HK-2 (cell line): ENCODE measurements around the gene ZNF276.

Experiments
- DNase-seq: peaks from one replicate; pipeline ENCODE4 v3.0.0-alpha.2; 2018; ENCODE audit not compliant: unreplicated experiment

The ZNF276 gene

GRCh38 chr16:89716493-89716892 lies 4.8 kb upstream of the ZNF276 start:
- DNase-seq: no peak

- no peak for DNase-seq
These were observed 4.2 kb upstream of the ZNF276 start for GRCh38 chr16:89716916-89717687.

GRCh38 chr16:89717688-89718505 lies 3.4 kb upstream of the ZNF276 start:
- DNase-seq: no peak

GRCh38 chr16:89720551-89720812 lies 855 bp upstream of the ZNF276 start:
- DNase-seq: no peak

GRCh38 chr16:89721546-89722391 lies 432 bp downstream of the ZNF276 start:
- peak; percentile 72 for DNase-seq

- DNase-seq: no peak
These were observed 1.3 kb downstream of the ZNF276 start for GRCh38 chr16:89722392-89723278.

DNA sequence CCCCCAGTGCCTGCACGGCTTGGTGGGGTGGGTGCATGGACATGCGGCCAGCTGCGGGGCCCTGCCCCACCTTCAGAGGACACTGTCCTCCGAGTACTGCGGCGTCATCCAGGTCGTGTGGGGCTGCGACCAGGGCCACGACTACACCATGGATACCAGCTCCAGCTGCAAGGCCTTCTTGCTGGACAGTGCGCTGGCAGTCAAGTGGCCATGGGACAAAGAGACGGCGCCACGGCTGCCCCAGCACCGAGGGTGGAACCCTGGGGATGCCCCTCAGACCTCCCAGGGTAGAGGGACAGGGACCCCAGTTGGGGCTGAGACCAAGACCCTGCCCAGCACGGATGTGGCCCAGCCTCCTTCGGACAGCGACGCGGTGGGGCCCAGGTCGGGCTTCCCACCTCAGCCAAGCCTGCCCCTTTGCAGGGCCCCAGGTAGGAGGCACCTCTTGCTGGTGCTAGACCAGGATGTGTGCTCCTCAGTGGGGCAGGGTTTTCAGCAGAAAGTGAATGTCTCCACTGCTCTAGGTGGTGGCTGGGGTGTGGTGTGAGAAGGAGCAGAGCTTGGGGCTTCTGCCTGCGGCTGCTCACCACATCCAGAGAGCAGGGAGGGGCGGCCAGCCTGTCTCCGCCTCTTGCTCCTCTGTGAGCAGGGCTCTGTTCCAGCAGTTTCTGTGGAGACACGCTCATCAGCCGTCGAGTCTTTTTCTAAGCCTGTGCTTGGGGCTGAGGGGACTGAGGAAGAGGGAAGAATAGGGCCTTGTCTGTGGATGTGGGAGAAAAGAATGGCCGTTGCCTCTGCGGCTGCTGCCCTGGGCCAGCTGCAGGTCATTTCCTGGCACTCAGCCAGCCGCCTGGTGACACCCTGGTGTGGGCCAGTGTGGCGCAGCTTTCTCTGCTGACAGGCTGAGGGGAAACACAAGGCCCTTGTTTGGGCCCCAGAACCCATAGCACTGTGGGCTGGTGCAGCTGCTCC lies 2.2 kb downstream of the ZNF276 start:
- DNase-seq: no peak

DNA sequence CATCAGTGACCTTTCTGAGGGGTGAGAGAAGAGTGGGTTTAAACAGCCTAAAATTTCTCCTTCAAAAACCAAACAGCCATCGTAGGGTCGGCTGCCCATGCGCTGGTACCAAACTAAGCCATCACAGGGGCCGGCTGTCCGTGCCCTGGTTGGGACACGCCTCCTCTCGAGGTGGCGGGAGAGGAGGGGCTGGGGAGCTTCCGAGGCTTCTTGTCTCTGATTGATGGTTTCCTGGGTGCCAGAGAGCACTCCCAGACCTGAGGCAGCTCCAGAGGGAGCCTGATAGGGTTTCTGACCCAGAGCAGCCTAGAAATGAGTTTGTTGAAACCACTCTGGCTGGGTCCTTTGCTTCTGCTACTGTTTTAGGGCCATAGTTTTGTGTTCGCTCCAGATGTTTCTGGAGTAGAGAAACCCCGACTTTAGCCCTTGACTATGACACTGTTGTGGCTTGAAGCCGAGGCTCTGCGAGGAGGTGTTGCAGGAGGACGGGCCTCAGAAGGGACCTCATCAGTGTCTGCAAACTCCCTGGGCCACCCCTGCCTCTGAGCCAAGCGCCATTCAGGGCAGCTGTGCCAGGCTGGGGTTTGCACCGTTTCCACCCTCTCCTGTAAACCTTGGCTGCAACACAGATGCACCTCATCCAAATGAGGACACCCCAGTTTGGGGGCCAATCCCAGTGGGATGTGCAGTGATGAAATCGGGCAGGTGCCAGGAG lies 6.2 kb downstream of the ZNF276 start:
- no peak for DNase-seq

DNA sequence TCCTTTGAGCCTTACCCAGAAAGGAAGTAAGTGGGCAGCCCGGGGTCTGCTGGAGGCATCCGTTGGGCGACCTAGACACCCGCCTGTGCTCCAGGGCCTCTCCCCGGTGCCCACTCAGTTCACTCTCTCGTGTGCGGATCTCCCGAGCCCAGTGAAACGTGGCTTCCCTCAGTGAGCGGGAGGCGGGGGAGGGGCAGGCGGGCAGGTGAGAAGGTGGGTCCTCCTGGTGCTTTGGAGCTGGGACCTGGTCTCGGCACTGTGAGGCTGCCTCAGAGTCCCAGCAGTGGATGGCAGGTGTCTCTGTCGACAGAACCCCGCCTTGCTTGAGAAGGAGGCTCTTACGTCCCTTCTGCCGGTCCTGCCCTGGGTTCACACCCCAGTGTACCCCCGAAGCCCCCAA lies 8.0 kb downstream of the ZNF276 start:
- DNase-seq: no peak

- no peak for DNase-seq
These were observed 8.7 kb downstream of the ZNF276 start for GRCh38 chr16:89729863-89730593.

DNA sequence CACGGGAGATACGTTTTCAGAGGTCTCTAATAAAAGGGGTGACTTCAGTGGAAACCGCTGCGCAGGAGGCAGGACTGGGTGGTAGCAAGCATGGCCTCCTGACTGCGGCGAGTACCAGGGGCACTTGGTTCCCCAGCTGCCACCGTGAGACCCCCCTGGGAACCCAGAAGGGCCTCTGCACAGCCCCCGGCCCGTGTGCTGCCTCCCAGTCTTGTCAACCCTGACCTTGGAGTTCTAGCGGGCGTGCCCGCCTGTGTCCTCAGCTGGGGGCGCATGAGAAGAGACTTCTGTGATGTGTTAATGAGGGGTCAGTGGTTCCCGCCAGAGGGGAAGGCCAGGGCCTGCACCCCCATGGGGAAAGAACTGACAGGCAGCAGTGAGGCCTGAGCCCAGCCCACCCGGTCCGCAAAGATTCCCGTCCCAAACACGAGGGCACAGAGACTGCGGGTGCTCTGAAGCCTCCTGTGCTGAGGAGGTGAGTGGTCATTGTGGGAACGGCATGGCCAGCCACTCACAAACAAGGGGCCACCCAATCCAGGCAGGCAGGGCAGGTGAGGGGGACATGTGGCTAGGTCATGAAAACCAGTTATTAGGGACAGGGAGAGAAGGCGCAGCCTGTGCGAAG lies 9.4 kb downstream of the ZNF276 start:
- no peak for DNase-seq

DNA sequence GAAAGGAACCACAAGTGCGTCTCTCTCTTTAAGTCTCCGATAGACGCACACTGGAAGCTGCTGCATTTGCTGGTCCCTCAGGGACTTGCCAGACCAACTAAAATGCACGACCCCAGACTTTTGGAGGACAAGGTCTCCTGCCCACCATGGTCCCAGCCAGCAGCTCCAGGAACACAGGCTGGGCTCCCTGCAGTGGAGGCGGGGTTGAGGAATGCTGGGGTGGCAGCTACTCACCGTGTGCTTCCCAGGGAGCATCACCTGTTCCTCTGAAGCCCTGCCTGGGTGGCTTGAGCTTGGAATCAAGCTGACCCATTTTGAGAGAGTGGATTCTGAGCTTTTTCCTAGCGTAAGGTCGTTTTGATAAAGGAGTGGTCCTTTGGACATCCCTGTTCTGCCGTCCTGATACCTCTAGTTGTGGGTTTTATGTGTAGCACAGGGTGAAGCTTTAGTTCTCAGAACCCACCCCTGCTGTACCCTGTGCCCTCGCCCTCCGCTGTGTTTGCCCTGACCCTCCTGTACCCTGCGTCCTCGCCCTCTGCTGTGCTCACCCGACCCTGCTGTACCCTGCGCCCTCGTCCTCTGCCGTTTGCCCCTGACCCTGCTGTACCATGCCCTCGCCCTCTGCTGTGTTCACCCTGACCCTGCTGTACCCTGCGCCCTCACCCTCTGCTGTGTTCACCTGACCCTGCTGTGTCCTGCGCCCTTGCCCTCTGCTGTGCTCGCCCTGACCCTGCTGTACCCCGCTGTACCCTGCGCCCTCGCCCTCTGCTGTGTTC lies 11.0 kb downstream of the ZNF276 start:
- DNase-seq: no peak

DNA sequence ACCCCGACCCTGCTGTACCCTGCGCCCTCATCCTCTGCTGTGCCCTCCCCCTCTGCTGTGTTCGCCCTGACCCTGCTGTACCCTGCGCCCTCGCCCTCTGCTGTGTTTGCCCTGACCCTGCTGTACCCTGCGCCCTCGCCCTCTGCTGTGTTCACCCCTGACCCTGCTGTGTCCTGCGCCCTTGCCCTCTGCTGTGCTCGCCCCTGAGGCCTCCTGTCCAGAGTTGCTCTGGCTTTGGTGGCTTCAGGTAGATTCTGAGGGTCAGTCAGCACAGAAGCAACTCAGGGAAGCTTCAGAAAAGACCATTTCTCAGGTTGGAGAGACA lies 11.5 kb downstream of the ZNF276 start:
- no peak for DNase-seq

- DNase-seq: no peak
These were observed 12.0 kb downstream of the ZNF276 start for GRCh38 chr16:89733322-89733721.

DNA sequence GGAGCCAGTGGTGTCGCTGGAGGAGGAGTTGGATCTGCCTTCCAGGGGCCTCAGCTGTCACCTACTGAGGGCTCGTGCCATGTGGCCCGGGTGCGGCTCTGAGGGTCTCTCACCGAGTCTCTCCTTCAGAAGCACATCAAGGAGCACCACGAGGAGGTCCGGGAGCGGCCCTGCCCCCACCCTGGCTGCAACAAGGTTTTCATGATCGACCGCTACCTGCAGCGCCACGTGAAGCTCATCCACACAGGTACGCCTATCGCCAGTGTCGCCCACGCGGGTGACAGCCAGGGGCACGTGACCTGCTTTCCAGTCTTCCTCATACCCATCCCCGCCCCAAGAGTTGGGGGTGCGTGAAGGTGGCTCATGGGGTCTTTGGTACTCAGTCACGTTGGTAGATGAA lies 12.5 kb downstream of the ZNF276 start:
- no peak for DNase-seq

GRCh38 chr16:89736554-89736953 lies 15.2 kb downstream of the ZNF276 start:
- DNase-seq: no peak

GRCh38 chr16:89737341-89738071 lies 16.2 kb downstream of the ZNF276 start:
- DNase-seq: no peak
